Hepatocyte (in vitro differentiated cells): Measurements from ENCODE around the gene LRMDA.

Experiments used
- EZH2 ChIP-seq: fragments of 200-600 bp; sonication (generic); IDR thresholded peaks from 2 replicates; pipeline ENCODE4 v1.6.1; 2016; ENCODE audit warnings: antibody characterized with exemption, mild to moderate bottlenecking, borderline replicate concordance
- EZH2phosphoT487 ChIP-seq: fragments of 200-600 bp; sonication (generic); IDR thresholded peaks from one replicate; pipeline ENCODE4 v1.6.1; 2018; ENCODE audit warnings: antibody characterized with exemption, mild to moderate bottlenecking, low read depth, moderate library complexity; ENCODE audit not compliant: unreplicated experiment, severe bottlenecking
- TF ChIP-seq, protein P1 (sequence below): fragments of 200-600 bp; sonication (generic); IDR thresholded peaks from 2 replicates; pipeline ENCODE4 v1.5.1; 2016; ENCODE audit warnings: antibody characterized with exemption, mild to moderate bottlenecking; ENCODE audit not compliant: poor library complexity

- TF ChIP-seq EZH2 (no peak), EZH2phosphoT487 (no peak)
- TF ChIP-seq, protein P1, sequence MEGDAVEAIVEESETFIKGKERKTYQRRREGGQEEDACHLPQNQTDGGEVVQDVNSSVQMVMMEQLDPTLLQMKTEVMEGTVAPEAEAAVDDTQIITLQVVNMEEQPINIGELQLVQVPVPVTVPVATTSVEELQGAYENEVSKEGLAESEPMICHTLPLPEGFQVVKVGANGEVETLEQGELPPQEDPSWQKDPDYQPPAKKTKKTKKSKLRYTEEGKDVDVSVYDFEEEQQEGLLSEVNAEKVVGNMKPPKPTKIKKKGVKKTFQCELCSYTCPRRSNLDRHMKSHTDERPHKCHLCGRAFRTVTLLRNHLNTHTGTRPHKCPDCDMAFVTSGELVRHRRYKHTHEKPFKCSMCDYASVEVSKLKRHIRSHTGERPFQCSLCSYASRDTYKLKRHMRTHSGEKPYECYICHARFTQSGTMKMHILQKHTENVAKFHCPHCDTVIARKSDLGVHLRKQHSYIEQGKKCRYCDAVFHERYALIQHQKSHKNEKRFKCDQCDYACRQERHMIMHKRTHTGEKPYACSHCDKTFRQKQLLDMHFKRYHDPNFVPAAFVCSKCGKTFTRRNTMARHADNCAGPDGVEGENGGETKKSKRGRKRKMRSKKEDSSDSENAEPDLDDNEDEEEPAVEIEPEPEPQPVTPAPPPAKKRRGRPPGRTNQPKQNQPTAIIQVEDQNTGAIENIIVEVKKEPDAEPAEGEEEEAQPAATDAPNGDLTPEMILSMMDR, result no peak
Measured at GRCh38 chr10:75403144-75403938, 28.1 kb upstream of the LRMDA start.
